Uterus (tissue), 4 donors: ENCODE data around the gene TNS1. TPM values are rescaled to one million over a fixed set of nuclear protein-coding genes. Genes with fewer than 3 reads are reported as not detected.
A peak's percentile ranks its signal among the peaks of the same experiment; 100 is the strongest.

Experiments
- DNase-seq, 2 donors: peaks; one replicate each; pipeline ENCODE4 v3.0.0-alpha.2; 2019 to 2020
- H3K27ac ChIP-seq, 2 donors: fragments of 200-600 bp; sonication (generic); 1 replicate in 1 of 2; 2 replicates in 1 of 2; pipeline ENCODE4 v1.5.1; 2016 to 2018
- H3K27me3 ChIP-seq, 2 donors: fragments of 200-600 bp; sonication (generic); one replicate each; pipeline ENCODE4 v1.5.1; 2018 to 2019; ENCODE audit warnings: control low read depth in 1 of 2
- H3K36me3 ChIP-seq, 2 donors: fragments of 200-600 bp; sonication (generic); one replicate each; pipeline ENCODE4 v1.5.1; 2019; ENCODE audit warnings: control low read depth in 1 of 2
- H3K4me1 ChIP-seq, 2 donors: fragments of 200-600 bp; sonication (generic); one replicate each; pipeline ENCODE4 v1.5.1; 2018 to 2019; ENCODE audit warnings: control low read depth in 1 of 2
- H3K4me3 ChIP-seq, 2 donors: fragments of 200-600 bp; sonication (generic); 1 replicate in 1 of 2; 2 replicates in 1 of 2; pipeline ENCODE4 v1.5.1; 2018 to 2019; ENCODE audit warnings: mild to moderate bottlenecking in 1 of 2
- H3K9me3 ChIP-seq, 2 donors: fragments of 200-600 bp; sonication (generic); one replicate each; pipeline ENCODE4 v1.5.1; 2019; ENCODE audit warnings: control low read depth in 1 of 2
- CTCF ChIP-seq, 4 experiments: fragments of 200-600 bp in 2 of 4; fragments of 450-650 bp in 2 of 4; sonication (generic) in 2 of 4; IDR thresholded peaks; one replicate each; pipeline ENCODE4 v1.5.1; 2016 to 2019; ENCODE audit warnings: antibody characterized with exemption in 4 of 4, mild to moderate bottlenecking in 2 of 4, moderate library complexity in 1 of 4
- POLR2A ChIP-seq, 2 donors: fragments of 450-650 bp; IDR thresholded peaks; one replicate each; pipeline ENCODE4 v1.6.1; 2016; ENCODE audit warnings: antibody characterized with exemption in 2 of 2, mild to moderate bottlenecking in 1 of 2, moderate library complexity in 1 of 2
- intact Hi-C: fragments of 100-400 bp; cut with DNase I; formaldehyde crosslinking; loops from one replicate; pipeline ENCODE4 v1.15.1; 2023; ENCODE audit warnings: low total_unique reads
- total RNA-seq, 4 donors: library from RNA; depleted of rRNA in 3 of 4; stranded (reverse); fragments of >200 nt in 3 of 4; gene quantifications; one replicate each; pipeline versions ENCODE4 v1.1.0 to v1.2.4, GENCODE V29; 2014 to 2023
- donor health status: DM: yes; HTN: yes; CAD: no.

Gene TNS1
- total RNA-seq, 4 donors from 2014 or later = 144 to 1,338 (median 313) TPM

- TF ChIP-seq POLR2A (IDR thresholded peaks at IDR 0.05) (no peak), CTCF (IDR thresholded peaks at IDR 0.05) (no peak)
- Histone ChIP-seq H3K27me3 (no peaks in the 10 kb centered on the region), H3K4me3 (no peak overlapping the region), H3K36me3 (no peaks in the 10 kb centered on the region), H3K4me1 (peaks cover 6 to 48% of the 10 kb centered on the region in 2 donors), H3K9me3 (no peaks in the 10 kb centered on the region), H3K27ac (peak overlapping the region; percentile 91 to 97)
- intact Hi-C loops = no loop called here
- DNase-seq = peak in 1 of 2 donors; percentile 17
Measured at GRCh38 chr2:217955881-217956493, 46.8 kb downstream of the TNS1 start.

- Histone ChIP-seq H3K4me1 (peaks cover 6 to 44% of the 10 kb centered on the region in 2 donors), H3K27me3 (no peaks in the 10 kb centered on the region), H3K4me3 (no peak overlapping the region), H3K27ac (peak overlapping the region; percentile 91 to 97), H3K9me3 (no peaks in the 10 kb centered on the region), H3K36me3 (no peaks in the 10 kb centered on the region)
- peak in 1 of 2 donors; percentile 20 for DNase-seq
- no peak for TF ChIP-seq POLR2A (IDR thresholded peaks at IDR 0.05)
- intact Hi-C loops = no loop called here
Measured at GRCh38 chr2:217954971-217955740, 47.6 kb downstream of the TNS1 start.

GRCh38 chr2:217954469-217954868 is 48.3 kb downstream of the TNS1 start:
- Histone ChIP-seq H3K4me1 (peaks cover 10 to 41% of the 10 kb centered on the region in 2 donors), H3K27me3 (no peaks in the 10 kb centered on the region), H3K27ac (peak overlapping the region; percentile 91 to 97), H3K36me3 (no peaks in the 10 kb centered on the region), H3K9me3 (no peaks in the 10 kb centered on the region), H3K4me3 (no peak overlapping the region)
- peak in 1 of 2 donors; percentile 35 for DNase-seq
- TF ChIP-seq CTCF (IDR thresholded peaks at IDR 0.05) = no peak
- no peak for TF ChIP-seq POLR2A (IDR thresholded peaks at IDR 0.05)
- intact Hi-C loops = no loop called here

- H3K36me3 ChIP-seq = no peaks in the 10 kb centered on the region
- peak in 1 of 2 donors; percentile 19 for DNase-seq
- H3K27me3 ChIP-seq = no peaks in the 10 kb centered on the region
- intact Hi-C loops = no loop called here
- peaks cover 15 to 41% of the 10 kb centered on the region in 2 donors for H3K4me1 ChIP-seq
- H3K9me3 ChIP-seq = no peaks in the 10 kb centered on the region
- no peak for TF ChIP-seq CTCF (IDR thresholded peaks at IDR 0.05)
- H3K27ac ChIP-seq = peak overlapping the region; percentile 91 to 97
- no peak overlapping the region for H3K4me3 ChIP-seq
Measured at GRCh38 chr2:217954051-217954450, 48.7 kb downstream of the TNS1 start.

- H3K4me3 ChIP-seq = no peak overlapping the region
- H3K27me3 ChIP-seq = no peaks in the 10 kb centered on the region
- TF ChIP-seq CTCF (IDR thresholded peaks at IDR 0.05) (peak in 1 of 4 experiments; percentile 41), POLR2A (IDR thresholded peaks at IDR 0.05) (no peak)
- peak in 1 of 2 donors; percentile 67 for DNase-seq
- H3K36me3 ChIP-seq = no peaks in the 10 kb centered on the region
- H3K4me1 ChIP-seq = peaks cover 15 to 41% of the 10 kb centered on the region in 2 donors
- H3K9me3 ChIP-seq = no peaks in the 10 kb centered on the region
- peak overlapping the region; percentile 91 to 97 for H3K27ac ChIP-seq
- intact Hi-C loops = no loop called here
Measured at GRCh38 chr2:217953531-217953932, 49.3 kb downstream of the TNS1 start.
